MCF 10A (cell line): ENCODE measurements around the gene MRNIP. TPM values are rescaled to one million over a fixed set of nuclear protein-coding genes. Genes with fewer than 3 reads are reported as not detected.

Experiments used
- BruUV-seq: library from RNA; stranded (reverse); fragments of 400-500 nt; replicated peaks from 2 replicates; lab custom pipeline; 2021; lab: Mats Ljungman, UMichigan
- CTCF ChIA-PET: fragments of 300-600 bp; sonication (Branson Sonifier 250); formaldehyde crosslinking; extraction: SDS; loops from one replicate; lab custom pipeline; 2021; ENCODE audit warnings: antibody characterized with exemption, inconsistent platforms; lab: Yijun Ruan, JAX
- POLR2A ChIA-PET: fragments of 300-600, 350-650 bp; sonication (Branson Sonifier 250); formaldehyde crosslinking; extraction: SDS; loops from one replicate; lab custom pipeline; 2020; ENCODE audit warnings: antibody characterized with exemption, inconsistent platforms; lab: Yijun Ruan, JAX
- DNase-seq: peaks from one replicate; pipeline ENCODE4 v3.0.0-alpha.2; 2018; ENCODE audit not compliant: unreplicated experiment
- H3K27ac Mint-ChIP-seq: one replicate; pipeline ENCODE4 v1.8.0; 2022; ENCODE audit warnings: mild to moderate bottlenecking, low read depth, mixed read lengths; ENCODE audit not compliant: unreplicated experiment
- H3K27me3 Mint-ChIP-seq: one replicate; pipeline ENCODE4 v1.8.0; 2022; ENCODE audit warnings: mixed read lengths; ENCODE audit not compliant: insufficient read depth, unreplicated experiment
- H3K36me3 Mint-ChIP-seq: one replicate; pipeline ENCODE4 v1.8.0; 2022; ENCODE audit warnings: mild to moderate bottlenecking, moderate library complexity, mixed read lengths; ENCODE audit not compliant: insufficient read depth, unreplicated experiment
- H3K4me1 Mint-ChIP-seq: one replicate; pipeline ENCODE4 v1.8.0; 2022; ENCODE audit warnings: mixed read lengths; ENCODE audit not compliant: insufficient read depth, unreplicated experiment
- H3K4me3 Mint-ChIP-seq: one replicate; pipeline ENCODE4 v1.8.0; 2022; ENCODE audit warnings: mild to moderate bottlenecking, moderate library complexity, mixed read lengths; ENCODE audit not compliant: unreplicated experiment
- H3K9me3 Mint-ChIP-seq: one replicate; pipeline ENCODE4 v1.8.0; 2022; ENCODE audit warnings: mixed read lengths; ENCODE audit not compliant: unreplicated experiment
- CTCF ChIP-seq: fragments of 200-600 bp; IDR thresholded peaks from one replicate; pipeline ENCODE4 v1.8.0; 2022; ENCODE audit warnings: antibody characterized with exemption, mild to moderate bottlenecking; ENCODE audit not compliant: unreplicated experiment
- intact Hi-C: fragments of 100-400 bp; cut with micrococcal nuclease; formaldehyde crosslinking; loops from 2 replicates; pipeline ENCODE4 v1.14.1; 2022
- total RNA-seq: library from RNA; stranded (reverse); gene quantifications from 2 replicates; pipeline ENCODE4 v1.2.3, GENCODE V29; 2022

MRNIP gene
- total RNA-seq, 1 experiment from 2014 or later = 42.8 TPM

- Mint-ChIP-seq H3K9me3 (no peaks in the 10 kb centered on the region), H3K27ac (no peak overlapping the region), H3K4me1 (peaks cover 24% of the 10 kb centered on the region), H3K27me3 (no peaks in the 10 kb centered on the region), H3K36me3 (peaks cover 46% of the 10 kb centered on the region), H3K4me3 (no peak overlapping the region)
- no TSS peak for BruUV-seq
- POLR2A ChIA-PET = interaction anchor here (0.6 to 2.4 kb wide), 2 partner anchors 18 to 43 kb away, joined by 3 to 5 read pairs; partner anchors contain the start of gene SQSTM1
- CTCF ChIA-PET = interaction anchor here (0.6 to 0.8 kb wide), 3 partner anchors 8 to 52 kb away, joined by 3 to 5 read pairs (median 3); partner anchors contain the start of gene LTC4S
- no peak for TF ChIP-seq CTCF
- no peak for DNase-seq
- intact Hi-C loops = no loop called here
Measured at GRCh38 chr5:179802207-179802883, 56.3 kb downstream of the MRNIP start.

GRCh38 chr5:179801304-179802206, 57.1 kb downstream of the MRNIP start:
- peaks cover 50% of the 10 kb centered on the region for H3K36me3 Mint-ChIP-seq
- no TSS peak for BruUV-seq
- POLR2A ChIA-PET = interaction anchor here (0.6 to 2.4 kb wide), 2 partner anchors 19 to 44 kb away, joined by 3 to 5 read pairs; partner anchors contain the start of gene SQSTM1
- H3K27me3 Mint-ChIP-seq = no peaks in the 10 kb centered on the region
- H3K9me3 Mint-ChIP-seq = no peaks in the 10 kb centered on the region
- peak; percentile 31 for TF ChIP-seq CTCF
- no peak overlapping the region for H3K27ac Mint-ChIP-seq
- peaks cover 31% of the 10 kb centered on the region for H3K4me1 Mint-ChIP-seq
- intact Hi-C loops = no loop called here
- no peak for DNase-seq
- no peak overlapping the region for H3K4me3 Mint-ChIP-seq
- CTCF ChIA-PET = interaction anchor here (0.6 to 0.7 kb wide), 2 partner anchors 36 to 51 kb away, joined by 3 to 5 read pairs; no protein-coding TSS in a partner anchor

- H3K36me3 Mint-ChIP-seq = peaks cover 52% of the 10 kb centered on the region
- no peak for TF ChIP-seq CTCF
- BruUV-seq = no TSS peak
- no peaks in the 10 kb centered on the region for H3K9me3 Mint-ChIP-seq
- H3K4me3 Mint-ChIP-seq = no peak overlapping the region
- intact Hi-C loops = no loop called here
- H3K4me1 Mint-ChIP-seq = peaks cover 32% of the 10 kb centered on the region
- DNase-seq = no peak
- no peak overlapping the region for H3K27ac Mint-ChIP-seq
- no peaks in the 10 kb centered on the region for H3K27me3 Mint-ChIP-seq
- ChIA-PET POLR2A (interaction anchor here (0.9 kb wide), 1 partner anchor 20 kb away, joined by 3 read pairs; the partner anchor contains the start of gene SQSTM1), CTCF (interaction anchor here (0.6 kb wide), 1 partner anchor 34 kb away, joined by 3 read pairs; no protein-coding TSS in a partner anchor)
Measured at GRCh38 chr5:179800696-179801201, 57.9 kb downstream of the MRNIP start.
